ENCODE data around the gene PRPF40A. TPM values are rescaled to one million over a fixed set of nuclear protein-coding genes. Genes with fewer than 3 reads are reported as not detected.
A peak's percentile ranks its signal among the peaks of the same experiment; 100 is the strongest.

Gene PRPF40A
- total RNA-seq, 1 donor from 2014 or later, result 36.3 TPM

DNA sequence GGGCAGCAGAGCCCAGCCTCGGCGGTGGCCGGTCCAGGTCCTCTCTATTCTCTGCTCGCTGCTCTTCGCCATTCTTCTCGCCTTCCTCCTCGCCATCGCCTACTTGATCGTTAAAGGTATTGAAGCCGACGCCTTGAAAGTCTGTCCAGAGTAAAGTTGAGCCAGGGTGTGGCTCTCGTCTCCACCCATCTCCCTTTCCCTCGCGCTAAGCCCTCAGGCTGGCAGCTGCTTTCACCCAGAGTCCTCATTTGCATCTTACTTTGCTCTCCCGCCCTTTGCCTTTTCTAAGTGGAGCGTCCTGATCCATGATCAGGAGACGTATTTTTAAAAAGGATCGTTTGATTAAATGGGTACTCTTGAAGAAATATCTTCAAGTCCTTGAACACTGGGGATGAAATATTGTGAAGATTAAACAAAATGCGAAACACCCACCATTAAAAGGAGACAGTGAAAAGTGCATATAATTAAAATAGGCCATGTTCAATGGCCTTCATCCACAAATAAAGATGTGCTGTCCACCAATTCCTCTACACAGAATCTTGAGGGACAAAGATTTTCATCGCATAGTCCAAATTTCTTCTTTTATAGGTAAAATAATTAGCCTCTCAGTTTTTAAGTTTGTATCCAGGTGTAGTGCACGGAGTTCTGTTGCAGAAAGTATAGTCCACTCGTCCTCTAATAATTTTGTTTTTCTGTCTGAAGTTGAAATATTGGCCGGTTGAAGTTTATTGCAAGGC is 1.8 kb upstream of the PRPF40A start:
- intact Hi-C loops (cut with DNase I), result loop anchor here (5.0 to 10.0 kb wide), 2 partner anchors 384 to 542 kb away; partner anchors contain the start of genes FMNL2 and STAM2
- DNase-seq (ENCODE audit: low spot score), result no peak

DNA sequence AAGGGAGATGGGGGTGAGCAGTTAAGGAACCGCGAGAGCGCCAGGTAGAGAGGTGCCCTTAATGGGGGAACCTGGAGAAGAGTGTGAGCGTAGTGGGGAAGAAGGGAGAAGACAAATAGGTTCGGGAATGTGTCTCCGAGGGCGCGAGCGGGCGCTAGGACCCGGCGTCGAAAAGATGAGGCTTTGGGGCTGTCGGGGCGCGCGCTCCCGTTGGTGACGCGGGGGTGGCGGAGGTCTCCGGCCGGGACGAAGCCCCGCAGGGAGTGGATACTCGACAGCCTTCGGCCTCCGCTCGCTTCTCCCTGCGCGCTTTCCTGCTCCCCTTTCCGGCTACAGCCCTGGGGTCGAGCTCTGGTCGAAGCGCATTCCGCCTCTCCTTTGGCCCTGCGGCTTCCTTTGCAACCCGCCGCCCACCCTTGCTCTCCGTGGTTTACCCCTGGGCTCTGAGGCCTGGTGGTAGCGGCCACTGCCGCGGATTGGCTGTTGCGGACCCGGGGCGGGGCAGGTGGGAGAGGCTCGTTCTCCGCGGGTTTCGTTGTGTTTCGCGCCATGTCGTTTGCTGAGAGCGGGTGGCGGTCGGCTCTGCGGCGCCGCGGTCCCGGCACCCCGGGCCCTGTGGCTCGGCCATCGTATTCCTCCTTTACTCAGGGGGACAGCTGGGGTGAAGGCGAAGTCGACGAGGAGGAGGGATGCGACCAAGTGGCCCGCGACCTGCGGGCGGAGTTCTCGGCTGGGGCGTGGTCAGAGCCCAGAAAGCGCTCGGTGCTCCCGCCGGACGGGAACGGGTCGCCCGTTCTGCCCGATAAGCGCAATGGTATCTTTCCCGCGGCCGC is 1.0 kb upstream of the PRPF40A start, which contains the start of gene ARL6IP6:
TSS of gene ARL6IP6 (plus strand) at position 545 of the 833 bp plus-strand sequence. CDS start at position 550, 5 bp downstream.
- peak; percentile 98 for DNase-seq (ENCODE audit: low spot score)
- intact Hi-C loops (cut with DNase I), result loop anchor here (5.0 to 10.0 kb wide), 2 partner anchors 383 to 541 kb away; partner anchors contain the start of genes FMNL2 and STAM2

DNA sequence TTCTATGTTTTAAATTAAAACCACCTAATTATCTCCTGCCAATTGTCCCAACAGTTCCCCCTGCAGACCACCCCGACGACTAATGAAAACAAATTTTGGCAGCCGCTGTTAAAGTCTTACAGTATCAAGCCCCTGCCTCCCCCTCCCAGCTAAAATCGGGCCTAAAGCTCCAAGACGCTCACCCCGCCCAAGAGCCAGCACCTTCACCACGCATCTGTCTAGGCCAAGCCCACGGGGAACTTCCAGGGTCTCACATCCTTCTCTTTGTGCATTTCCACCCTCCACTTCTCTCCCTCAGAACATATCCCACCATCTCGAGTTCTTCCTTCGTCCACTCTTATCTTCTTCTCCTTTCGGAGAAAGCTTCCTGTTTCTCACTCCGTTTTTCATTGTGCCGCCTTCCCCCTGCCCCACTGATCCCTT is 445 bp downstream of the PRPF40A start:
- DNase-seq (ENCODE audit: low spot score), result no peak
- intact Hi-C loops (cut with DNase I), result loop anchor here (5.0 to 10.0 kb wide), 2 partner anchors 382 to 540 kb away; partner anchors contain the start of genes FMNL2 and STAM2

DNA sequence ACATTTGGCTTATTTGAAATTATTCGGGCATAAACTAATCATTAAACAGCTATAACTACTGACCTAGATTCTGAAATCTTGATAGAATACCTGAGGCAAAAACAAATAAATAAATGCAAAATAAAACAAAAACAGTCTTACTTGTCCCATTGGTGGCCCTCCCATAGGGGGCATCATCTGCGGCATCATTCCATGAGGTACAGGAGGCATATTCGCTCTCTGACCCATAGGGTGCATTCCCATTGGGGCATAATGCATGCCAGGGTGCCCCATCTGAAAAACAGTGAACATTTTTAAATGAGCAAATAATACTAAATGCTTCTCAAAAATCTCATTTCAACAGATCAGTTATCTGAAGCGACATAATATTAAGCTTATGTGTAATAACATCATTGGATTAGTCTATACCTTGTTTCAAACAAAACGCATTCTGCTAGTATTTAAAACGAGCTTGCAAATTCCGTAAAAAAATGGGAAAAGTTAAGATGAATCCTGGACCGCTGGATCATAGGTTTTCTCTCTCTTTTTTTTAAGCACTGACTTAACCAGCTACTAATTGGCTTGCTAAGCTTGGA is 1.3 kb downstream of the PRPF40A start:
- intact Hi-C loops (cut with DNase I), result loop anchor here (5.0 to 10.0 kb wide), 2 partner anchors 381 to 539 kb away; partner anchors contain the start of genes FMNL2 and STAM2
- no peak for DNase-seq (ENCODE audit: low spot score)

DNA sequence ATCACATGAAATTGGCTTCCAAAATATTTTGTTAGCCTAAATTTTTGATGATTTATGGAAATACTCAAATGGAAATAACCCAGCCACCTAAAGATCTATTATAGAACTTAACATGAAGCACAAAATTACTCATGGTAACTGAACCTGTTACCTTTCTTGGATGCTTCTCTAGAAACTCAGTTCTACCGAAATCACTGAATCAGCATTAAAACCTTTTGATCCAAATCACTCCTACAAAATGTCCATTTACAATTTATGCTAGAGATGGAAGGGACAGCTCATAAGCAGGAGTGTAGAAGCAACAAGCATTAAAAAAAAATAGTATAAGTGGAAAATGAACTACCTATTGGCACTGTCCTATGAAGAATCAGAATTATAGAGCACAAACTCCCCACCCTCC is 2.1 kb downstream of the PRPF40A start:
- DNase-seq (ENCODE audit: low spot score), result no peak
- intact Hi-C loops (cut with DNase I), result loop anchor here (5.0 to 10.0 kb wide), 2 partner anchors 380 to 538 kb away; partner anchors contain the start of genes FMNL2 and STAM2

DNA sequence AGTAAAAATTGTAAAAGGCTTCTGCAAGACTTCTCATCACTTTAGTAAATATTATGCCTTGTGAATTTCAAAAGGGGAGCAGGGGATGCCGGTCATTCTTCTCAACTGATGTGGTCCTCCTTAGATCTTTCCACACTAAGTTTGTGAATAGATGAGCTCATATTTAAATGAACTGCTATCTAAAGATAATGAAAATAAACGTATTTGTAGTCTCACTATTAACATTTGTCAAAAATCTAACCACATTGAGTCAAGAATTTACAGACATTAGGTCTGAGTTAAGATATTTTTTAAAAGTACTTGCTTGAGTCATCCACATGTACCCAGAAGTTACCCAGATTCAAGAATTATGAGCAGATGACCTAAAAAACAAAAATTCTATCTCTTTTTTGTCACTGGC is 6.5 kb downstream of the PRPF40A start:
- intact Hi-C loops (cut with DNase I), result loop anchor here (10.0 kb wide), 1 partner anchor 376 kb away; the partner anchor contains the start of gene FMNL2
- no peak for DNase-seq (ENCODE audit: low spot score)

DNA sequence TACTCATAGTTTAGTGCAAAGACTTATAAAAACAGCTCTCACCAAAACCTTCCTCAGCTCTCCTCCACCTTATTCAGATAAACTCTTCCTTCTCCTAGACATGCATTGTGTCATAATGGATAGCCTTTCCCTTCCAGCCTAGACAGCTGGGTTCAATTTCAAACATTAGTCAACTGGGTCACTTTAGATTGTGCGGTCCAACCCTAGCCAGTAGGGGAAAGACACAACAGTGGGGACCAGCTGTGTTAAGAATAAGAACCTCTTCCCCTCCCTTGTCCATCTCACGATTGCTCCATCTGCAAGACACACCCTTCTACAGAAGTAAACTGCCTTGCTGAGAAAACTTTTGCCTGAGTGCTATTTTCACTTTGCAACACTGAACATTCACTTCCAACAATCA is 8.5 kb downstream of the PRPF40A start:
- no peak for DNase-seq (ENCODE audit: low spot score)
- intact Hi-C loops (cut with DNase I), result no loop called here

DNA sequence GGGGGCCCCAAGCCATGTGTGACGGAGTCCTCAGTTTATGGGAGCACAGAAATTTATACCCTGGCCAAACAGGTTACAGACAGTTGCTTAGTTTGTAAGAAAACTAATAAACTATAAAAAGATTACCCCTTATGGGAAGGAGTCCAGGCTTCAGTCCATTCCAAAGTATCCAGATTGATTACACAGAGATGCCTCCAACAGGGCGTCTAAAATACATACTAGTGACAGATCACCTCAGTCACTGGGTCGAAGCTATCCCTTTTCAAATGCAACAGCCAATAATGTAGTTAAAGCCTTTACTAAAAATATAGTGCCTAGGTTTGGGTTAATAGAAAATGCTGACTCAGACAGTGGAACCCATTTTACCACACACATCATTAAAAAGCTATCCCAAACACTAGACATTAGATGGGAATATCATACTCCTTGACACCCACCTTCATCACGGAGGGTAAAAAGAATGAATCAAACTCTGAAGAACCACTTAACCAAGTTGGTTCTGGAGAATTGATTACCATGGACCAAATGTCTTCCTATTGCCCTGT is 10.7 kb downstream of the PRPF40A start:
- intact Hi-C loops (cut with DNase I), result no loop called here
- DNase-seq (ENCODE audit: low spot score), result no peak

DNA sequence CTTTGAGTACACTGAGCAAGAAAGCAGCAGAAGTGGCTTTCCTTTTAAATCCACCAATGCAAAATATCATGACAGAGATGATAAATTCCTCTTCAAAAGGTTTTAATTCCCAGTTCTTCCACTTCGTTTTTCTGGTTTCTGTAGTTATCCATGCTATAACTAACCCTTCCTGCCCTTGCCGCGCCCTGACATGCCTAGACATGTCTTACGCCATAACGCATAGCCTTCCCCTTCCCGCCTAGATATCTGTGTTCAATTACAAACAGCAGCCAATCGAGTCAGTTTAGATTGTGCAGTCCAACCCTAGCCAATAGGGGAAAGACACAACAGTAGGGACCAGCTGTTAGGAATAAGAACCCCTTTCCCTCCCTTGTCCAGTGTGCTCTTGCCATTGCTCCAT is 16.1 kb downstream of the PRPF40A start:
- DNase-seq (ENCODE audit: low spot score), result no peak
- intact Hi-C loops (cut with DNase I), result no loop called here

DNA sequence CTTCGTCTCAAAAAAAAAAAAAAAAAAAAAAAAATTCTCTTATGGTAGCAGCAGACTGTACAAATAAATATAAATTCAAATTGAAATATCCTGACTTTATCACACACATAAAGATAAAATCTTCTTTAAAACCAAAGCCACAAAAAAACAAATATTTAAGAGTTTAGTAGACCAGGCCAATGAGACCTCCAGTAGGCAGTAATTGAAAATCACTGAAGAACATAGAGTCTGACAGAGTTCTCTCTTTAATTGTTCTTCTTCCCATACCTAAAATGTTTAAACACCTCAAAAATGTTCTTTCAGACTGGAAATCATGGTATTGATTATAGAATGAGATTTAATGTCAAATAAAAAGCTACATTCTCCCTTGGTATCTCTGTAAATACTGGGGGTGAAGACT is 20.8 kb downstream of the PRPF40A start:
- DNase-seq (ENCODE audit: low spot score), result no peak
- intact Hi-C loops (cut with DNase I), result no loop called here

DNA sequence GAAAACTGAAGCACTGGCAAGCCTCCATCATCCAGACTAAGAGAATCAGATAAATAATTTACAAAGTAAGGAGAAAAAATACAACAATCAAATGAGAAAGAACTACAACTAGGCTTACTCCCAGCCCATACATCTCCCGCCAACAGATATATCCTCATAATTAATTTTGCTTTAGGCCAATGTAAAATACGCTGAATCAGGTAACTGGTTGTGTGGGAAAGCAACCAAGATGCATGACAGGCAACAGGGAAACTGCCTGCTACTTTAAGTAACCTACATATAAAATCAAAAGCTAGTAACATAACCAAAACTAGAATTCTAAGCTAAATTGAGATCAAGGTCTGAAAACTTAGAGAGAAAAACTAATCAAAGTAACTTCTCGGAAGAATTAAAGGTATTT is 21.5 kb downstream of the PRPF40A start:
- DNase-seq (ENCODE audit: low spot score), result no peak
- intact Hi-C loops (cut with DNase I), result no loop called here

DNA sequence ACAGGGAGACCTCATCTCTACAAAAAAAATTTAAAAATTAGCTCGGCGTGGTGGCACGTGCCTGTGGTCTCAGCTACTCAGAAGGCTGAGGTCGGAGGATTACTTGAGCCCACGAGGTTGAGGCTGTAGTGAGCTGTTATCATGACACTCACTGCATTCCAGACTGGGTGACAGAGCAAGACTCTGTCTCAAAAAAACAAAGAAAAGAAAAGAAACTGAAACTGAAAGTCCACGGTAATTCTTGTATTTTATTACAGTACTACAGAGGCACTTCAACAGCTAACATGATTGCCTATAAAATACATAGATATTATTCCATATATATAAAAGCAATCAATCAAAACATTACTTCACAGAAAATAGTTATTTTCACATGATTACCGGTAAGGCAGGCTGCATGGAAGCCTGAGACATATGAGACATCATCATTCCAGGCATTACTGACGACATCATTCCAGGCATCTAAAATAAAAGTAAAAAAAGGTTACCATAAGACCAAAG is 23.1 kb downstream of the PRPF40A start:
- intact Hi-C loops (cut with DNase I), result no loop called here
- DNase-seq (ENCODE audit: low spot score), result no peak

DNA sequence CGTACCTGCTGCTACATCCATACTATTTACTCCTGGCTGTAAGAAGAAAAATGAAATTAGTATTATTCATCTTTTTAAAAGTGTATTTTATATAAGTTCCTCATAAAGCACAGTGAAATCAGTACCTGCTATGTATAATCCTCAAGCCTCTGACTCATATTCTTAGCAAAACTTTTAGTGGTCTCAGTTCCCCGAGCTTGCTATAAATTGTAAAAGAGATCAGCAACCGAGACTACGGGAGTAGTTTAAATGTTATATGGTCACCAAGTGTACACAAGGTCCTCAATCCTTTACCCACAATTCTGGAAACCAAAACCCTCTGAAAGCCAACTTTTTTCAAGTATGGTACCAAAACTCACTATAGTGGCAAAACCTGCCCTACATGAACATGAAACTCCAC is 24.2 kb downstream of the PRPF40A start:
- intact Hi-C loops (cut with DNase I), result no loop called here

DNA sequence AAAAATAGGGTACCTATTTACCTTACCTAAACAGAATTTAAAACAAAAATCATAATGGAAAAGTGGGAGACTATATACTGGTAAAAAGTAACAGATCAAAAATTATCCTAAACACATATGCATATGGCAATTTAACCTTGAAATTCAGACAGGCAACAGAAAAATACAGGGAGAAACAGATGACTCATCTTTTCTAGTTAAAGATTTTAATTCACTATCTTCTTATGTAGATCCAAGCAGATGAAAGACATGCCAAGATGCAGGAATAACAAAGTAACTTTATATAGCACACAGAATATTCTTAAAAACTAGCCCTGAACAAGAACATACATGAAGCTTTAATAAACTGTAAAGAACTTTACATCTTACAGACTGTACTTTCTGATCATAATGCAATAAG is 30.9 kb downstream of the PRPF40A start:
- no peak for DNase-seq (ENCODE audit: low spot score)
- intact Hi-C loops (cut with DNase I), result no loop called here

More for the DNA sequence above, 24.2 kb downstream of the PRPF40A start:
- DNase-seq (ENCODE audit: low spot score), result no peak

DNA sequence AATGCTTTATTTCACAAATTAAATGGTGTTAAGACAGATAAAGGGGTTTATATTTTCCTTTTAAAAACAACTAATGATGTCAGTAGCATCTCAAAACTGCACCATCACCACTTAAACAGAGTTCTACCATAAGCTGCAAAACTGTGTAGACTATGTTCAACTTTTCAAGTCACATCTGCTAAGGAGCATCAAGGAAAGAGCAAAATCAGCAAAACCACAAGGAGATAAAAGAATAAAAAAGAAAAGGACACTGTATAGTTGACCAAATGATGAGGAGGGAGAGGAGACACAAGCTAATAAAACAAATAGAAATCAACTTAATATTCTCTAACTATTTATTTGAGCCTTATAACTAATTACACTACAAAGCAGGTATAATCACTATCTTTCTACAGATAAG is 33.9 kb downstream of the PRPF40A start:
- intact Hi-C loops (cut with DNase I), result no loop called here
- DNase-seq (ENCODE audit: low spot score), result no peak

DNA sequence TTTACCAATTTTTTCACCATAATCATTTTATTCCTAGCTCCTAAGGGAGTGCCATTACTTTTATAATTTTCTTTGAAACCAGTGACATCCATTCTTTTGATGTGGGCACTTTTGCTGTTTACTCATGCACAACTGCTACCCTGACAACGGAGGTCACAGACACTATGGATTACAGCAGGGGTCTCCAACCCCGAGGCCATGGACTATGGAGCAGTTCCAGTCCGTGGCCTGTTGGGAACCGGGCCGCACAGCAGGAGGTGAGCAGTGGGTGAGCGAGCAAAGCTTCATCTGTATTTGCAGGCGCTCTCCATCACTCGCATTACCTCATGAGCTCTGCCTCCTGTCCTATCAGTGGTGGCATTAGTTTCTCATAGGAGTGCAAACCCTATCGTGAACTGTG is 34.6 kb downstream of the PRPF40A start:
- intact Hi-C loops (cut with DNase I), result no loop called here
- DNase-seq (ENCODE audit: low spot score), result no peak

DNA sequence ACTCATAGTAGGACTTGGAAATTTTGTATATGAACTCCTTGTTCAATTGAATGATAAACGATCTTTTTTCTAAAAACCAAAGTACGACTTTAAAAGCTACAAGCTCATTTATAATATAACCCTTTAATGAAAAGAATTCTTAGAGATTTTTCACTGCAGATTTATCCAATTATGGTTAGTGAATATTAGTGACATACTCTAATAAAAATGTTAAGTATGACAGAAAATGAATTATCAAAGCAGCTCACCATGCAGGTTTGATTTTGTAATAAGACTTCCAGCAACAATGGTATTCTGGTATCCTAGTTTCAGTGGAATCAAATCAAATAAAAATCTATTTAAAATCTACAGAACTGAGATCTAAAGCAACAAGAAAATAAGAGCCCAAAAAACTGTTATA is 38.5 kb downstream of the PRPF40A start:
- DNase-seq (ENCODE audit: low spot score), result no peak
- intact Hi-C loops (cut with DNase I), result no loop called here

DNA sequence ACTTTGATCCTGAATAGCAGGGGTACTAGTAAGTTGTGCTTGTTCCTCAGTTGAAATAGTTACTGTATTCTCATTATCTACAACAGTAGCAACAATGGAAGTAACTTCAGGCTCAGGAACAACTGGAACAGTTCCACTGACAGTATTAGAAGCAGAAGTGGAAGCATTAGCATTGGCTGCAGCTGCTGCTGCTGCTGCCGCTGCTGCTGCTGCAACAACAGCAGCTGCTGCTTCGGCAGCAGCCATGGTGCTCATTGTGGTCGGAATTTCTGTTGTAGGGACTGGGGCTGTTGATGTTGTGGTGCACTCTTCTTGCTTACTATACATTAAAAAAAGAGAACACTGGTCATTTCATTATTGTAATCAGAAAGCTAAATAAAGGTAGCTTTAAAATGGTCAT is 40.8 kb downstream of the PRPF40A start:
- intact Hi-C loops (cut with DNase I), result no loop called here
- no peak for DNase-seq (ENCODE audit: low spot score)

DNA sequence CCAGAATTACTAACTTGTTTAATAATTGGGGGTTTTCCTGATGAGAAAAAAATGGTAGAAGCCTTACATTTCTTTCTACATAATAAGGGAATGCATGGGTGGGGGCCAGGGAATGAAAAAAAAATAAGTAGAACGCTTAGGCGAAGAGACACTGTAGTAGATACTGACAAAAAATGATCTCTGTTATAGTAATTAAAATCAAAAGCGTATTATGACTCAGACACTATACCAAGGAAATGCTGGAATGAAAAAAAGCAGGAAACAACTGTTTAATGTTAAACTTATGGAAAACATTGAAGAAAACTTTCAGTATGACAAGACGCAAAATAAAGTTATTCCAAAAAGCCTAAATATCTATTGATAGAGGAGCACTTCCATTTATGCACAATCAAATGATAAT is 42.9 kb downstream of the PRPF40A start:
- DNase-seq (ENCODE audit: low spot score), result no peak
- intact Hi-C loops (cut with DNase I), result no loop called here

DNA sequence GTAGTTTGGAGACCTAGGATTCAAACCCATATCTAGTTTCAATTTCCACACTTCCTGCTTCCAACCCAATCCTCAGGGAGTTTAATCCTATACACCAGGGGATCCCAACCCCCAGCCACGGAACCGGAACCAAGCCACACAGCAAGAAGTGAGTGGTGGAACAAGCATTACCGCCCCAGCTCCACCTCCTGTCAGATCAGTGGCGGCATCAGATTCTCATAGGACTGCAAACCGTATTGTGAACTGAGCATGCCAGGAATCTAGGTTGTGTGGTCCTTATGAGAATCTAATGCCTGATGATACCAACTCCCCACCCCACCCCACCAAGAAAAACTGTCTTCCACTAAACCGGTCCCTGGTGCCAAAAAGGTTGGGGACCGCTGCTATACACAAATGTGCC is 52.5 kb downstream of the PRPF40A start:
- intact Hi-C loops (cut with DNase I), result no loop called here
- DNase-seq (ENCODE audit: low spot score), result no peak
